Heart left ventricle (tissue), 16 donors: Measurements from ENCODE around the gene MRC1. TPM values are rescaled to one million over a fixed set of nuclear protein-coding genes. Genes with fewer than 3 reads are reported as not detected.
"Not testable (repeated sequence)": the region's sequence is repeated elsewhere in the genome, so short reads cannot be mapped to it uniquely, and the experiment has no call there.

Experiments used
- ATAC-seq, 4 donors: fragments of 200-7000 bp; cut with Tn5 transposase; one replicate each; pipeline ENCODE4 v1.9.1; 2020 to 2022; ENCODE audit warnings: moderate library complexity in 4 of 4, mild to moderate bottlenecking in 3 of 4, moderate number of reproducible peaks in 1 of 4
- DNase-seq, 5 donors: peaks; one replicate each; pipeline ENCODE4 v3.0.0-alpha.2; 2020
- H3K27ac ChIP-seq, 12 donors: fragments of 200-600 bp; sonication (generic) in 4 of 12; one replicate each; pipeline versions ENCODE4 v1.5.0 to v1.8.0; 2016 to 2022; ENCODE audit warnings: mild to moderate bottlenecking in 2 of 12
- H3K27me3 ChIP-seq, 9 donors: fragments of 200-600 bp; sonication (generic) in 2 of 9; one replicate each; pipeline versions ENCODE4 v1.5.1 to v1.8.0; 2016 to 2022; ENCODE audit warnings: mild to moderate bottlenecking in 3 of 9
- H3K36me3 ChIP-seq, 9 donors: fragments of 200-600 bp; sonication (generic) in 2 of 9; one replicate each; pipeline versions ENCODE4 v1.5.0 to v1.8.0; 2018 to 2022; ENCODE audit warnings: mild to moderate bottlenecking in 2 of 9
- H3K4me1 ChIP-seq, 12 donors: fragments of 200-600 bp; sonication (generic) in 4 of 12; one replicate each; pipeline versions ENCODE4 v1.5.0 to v1.8.0; 2016 to 2022; ENCODE audit warnings: mild to moderate bottlenecking in 3 of 12
- H3K4me3 ChIP-seq, 12 donors: fragments of 200-600 bp; sonication (generic) in 4 of 12; one replicate each; pipeline versions ENCODE4 v1.5.0 to v1.8.0; 2017 to 2022; ENCODE audit warnings: mild to moderate bottlenecking in 9 of 12, moderate library complexity in 4 of 12
- H3K9me3 ChIP-seq, 12 donors: fragments of 200-600 bp; sonication (generic) in 4 of 12; one replicate each; pipeline versions ENCODE4 v1.5.0 to v1.8.0; 2016 to 2022; ENCODE audit warnings: mild to moderate bottlenecking in 1 of 12
- POLR2A ChIP-seq, 2 donors: fragments of 450-650 bp; IDR thresholded peaks; one replicate each; pipeline ENCODE4 v1.6.1; 2017; ENCODE audit warnings: antibody characterized with exemption in 2 of 2, mild to moderate bottlenecking in 2 of 2, moderate library complexity in 2 of 2
- WGBS, 4 donors: extraction: QIAGEN DNeasy Blood & Tissue Kit in 2 of 4; methylation state at CpG; one replicate each; pipeline versions ENCODE4 v1.1.5 to v1.1.7; 2013 to 2018; 5-methylcytosine and 5-hydroxymethylcytosine counted together
- intact Hi-C, 10 donors: fragments of 100-400 bp; cut with DNase I; formaldehyde crosslinking; loops; one replicate each; pipeline versions ENCODE4 v1.11.1 to v1.14.2; 2022
- polyA plus RNA-seq, 2 donors: library from polyadenylated mRNA; stranded (reverse); fragments of 200-250 nt; gene quantifications; one replicate each; pipeline ENCODE4 v1.2.3, GENCODE V29; 2013
- total RNA-seq, 9 donors: library from RNA; depleted of rRNA in 2 of 9; stranded (reverse); fragments of >200 nt in 2 of 9; fragmentation: NEBNext Ultra II Directional in 3 of 9; extraction: Animal tissue kit (Norgen Biotek cat#: 25700) in 3 of 9; gene quantifications; one replicate each; pipeline versions ENCODE4 v1.1.0 to v1.2.4, GENCODE V29; 2016 to 2023
- TF ChIP-seq, protein P1 (sequence below), 12 donors: fragments of 200-600 bp; sonication (generic) in 4 of 12; IDR thresholded peaks; one replicate each; pipeline versions ENCODE4 v1.5.0 to v1.8.0; 2018 to 2022; ENCODE audit warnings: antibody characterized with exemption in 12 of 12, mild to moderate bottlenecking in 5 of 12
- donor health status: ischemic (EF 13 %, LVEDD 7.1; RV severe dilation, severe dysfunction).
- donor health status: healthy with polysubstance abuse.
- donor health status: DM: no; HTN: yes; CAD: no.
- donor health status: DM: no; HTN: no; CAD: no.
- donor health status: ischemic (EF 25% LVEDD 6.9; RV normal size, moderate dysfunction).
- donor health status: ischemic (EF 25% LVEDD 5.7; RV mildly dilated, moderate dysfunction).
- donor health status: healthy.
- donor health status: DM: yes; HTN: yes; CAD: no.
- donor health status: ischemic (EF 35%, LVEDD 5.7; RV mildly dilated, moderate dysfunction).
- donor health status: nonischemic (EF 11% LVEDD 7.7; RV severe dilation, severe dysfunction).
- donor health status: DM: yes; HTN: yes; CAD: no.
- donor health status: PGD.
- donor health status: ischemic (EF 29% LVEDD 5.4; RV normal size, mild dysfunction).
- donor health status: nonischemic (EF 23%, LVEDD 6.1; RV moderate dilation, normal function).

MRC1 gene
- total and polyA plus RNA-seq, 11 donors: 3.1 to 144 (median 9.7) TPM

GRCh38 chr10:17921378-17921777 lies 112.2 kb downstream of the MRC1 start:
- WGBS, 4 donors: 29 to 52% (median 44%) methylated on average over 3 of the region's 3 CpGs
- no peak for DNase-seq
- Histone ChIP-seq H3K4me3 (no peak overlapping the region), H3K36me3 (no peaks in the 10 kb centered on the region), H3K27ac (no peak overlapping the region), H3K27me3 (no peaks in the 10 kb centered on the region), H3K4me1 (peaks cover 0 to 15% (median 1%) of the 10 kb centered on the region in 12 donors), H3K9me3 (peaks cover 0 to 6% (median 0%) of the 10 kb centered on the region in 12 donors)
- no peak for TF ChIP-seq POLR2A (IDR thresholded peaks at IDR 0.05)
- TF ChIP-seq, protein P1, sequence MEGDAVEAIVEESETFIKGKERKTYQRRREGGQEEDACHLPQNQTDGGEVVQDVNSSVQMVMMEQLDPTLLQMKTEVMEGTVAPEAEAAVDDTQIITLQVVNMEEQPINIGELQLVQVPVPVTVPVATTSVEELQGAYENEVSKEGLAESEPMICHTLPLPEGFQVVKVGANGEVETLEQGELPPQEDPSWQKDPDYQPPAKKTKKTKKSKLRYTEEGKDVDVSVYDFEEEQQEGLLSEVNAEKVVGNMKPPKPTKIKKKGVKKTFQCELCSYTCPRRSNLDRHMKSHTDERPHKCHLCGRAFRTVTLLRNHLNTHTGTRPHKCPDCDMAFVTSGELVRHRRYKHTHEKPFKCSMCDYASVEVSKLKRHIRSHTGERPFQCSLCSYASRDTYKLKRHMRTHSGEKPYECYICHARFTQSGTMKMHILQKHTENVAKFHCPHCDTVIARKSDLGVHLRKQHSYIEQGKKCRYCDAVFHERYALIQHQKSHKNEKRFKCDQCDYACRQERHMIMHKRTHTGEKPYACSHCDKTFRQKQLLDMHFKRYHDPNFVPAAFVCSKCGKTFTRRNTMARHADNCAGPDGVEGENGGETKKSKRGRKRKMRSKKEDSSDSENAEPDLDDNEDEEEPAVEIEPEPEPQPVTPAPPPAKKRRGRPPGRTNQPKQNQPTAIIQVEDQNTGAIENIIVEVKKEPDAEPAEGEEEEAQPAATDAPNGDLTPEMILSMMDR (IDR thresholded peaks at IDR 0.05): no peak
- no peak for ATAC-seq
- intact Hi-C loops: no loop called here

DNA sequence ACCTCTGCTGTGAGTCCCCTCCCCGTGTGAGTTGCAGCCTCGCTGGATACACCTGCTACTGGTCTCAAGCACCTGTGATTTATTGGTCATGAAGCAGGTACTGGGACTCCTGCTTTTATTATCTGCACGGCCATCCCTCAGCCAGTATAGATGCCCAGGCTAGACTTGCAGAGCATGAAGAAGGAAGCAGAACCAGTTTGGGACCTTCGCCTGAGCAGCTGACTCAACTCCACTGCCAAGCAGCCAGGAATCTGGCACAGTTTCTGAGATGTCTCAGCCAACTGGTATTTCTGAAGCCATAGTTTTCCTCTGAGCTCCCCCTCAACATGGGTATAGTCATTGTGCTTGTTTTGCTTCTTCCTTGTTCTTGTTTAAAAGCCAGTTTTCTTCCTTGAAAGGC lies 114.6 kb downstream of the MRC1 start:
- Histone ChIP-seq H3K27ac (peak overlapping the region in 2 of 12 donors; percentile 14 to 39), H3K4me1 (peaks cover 0 to 15% (median 1%) of the 10 kb centered on the region in 12 donors), H3K9me3 (peaks cover 0 to 6% (median 0%) of the 10 kb centered on the region in 12 donors), H3K36me3 (no peaks in the 10 kb centered on the region), H3K27me3 (no peaks in the 10 kb centered on the region), H3K4me3 (no peak overlapping the region)
- intact Hi-C loops: loop anchor here in 1 of 10 donors (2.0 kb wide), 1 partner anchor 17 kb away; no protein-coding TSS in a partner anchor
- peak in 1 of 4 donors; percentile 58 for ATAC-seq
- TF ChIP-seq POLR2A (IDR thresholded peaks at IDR 0.05): no peak
- TF ChIP-seq, protein P1 (IDR thresholded peaks at IDR 0.05): no peak
- 48 to 64% (median 50%) methylated on average over 3 to 4 of the region's 4 CpGs for WGBS, 4 donors
- peak in 1 of 5 donors; percentile 22 for DNase-seq

DNA sequence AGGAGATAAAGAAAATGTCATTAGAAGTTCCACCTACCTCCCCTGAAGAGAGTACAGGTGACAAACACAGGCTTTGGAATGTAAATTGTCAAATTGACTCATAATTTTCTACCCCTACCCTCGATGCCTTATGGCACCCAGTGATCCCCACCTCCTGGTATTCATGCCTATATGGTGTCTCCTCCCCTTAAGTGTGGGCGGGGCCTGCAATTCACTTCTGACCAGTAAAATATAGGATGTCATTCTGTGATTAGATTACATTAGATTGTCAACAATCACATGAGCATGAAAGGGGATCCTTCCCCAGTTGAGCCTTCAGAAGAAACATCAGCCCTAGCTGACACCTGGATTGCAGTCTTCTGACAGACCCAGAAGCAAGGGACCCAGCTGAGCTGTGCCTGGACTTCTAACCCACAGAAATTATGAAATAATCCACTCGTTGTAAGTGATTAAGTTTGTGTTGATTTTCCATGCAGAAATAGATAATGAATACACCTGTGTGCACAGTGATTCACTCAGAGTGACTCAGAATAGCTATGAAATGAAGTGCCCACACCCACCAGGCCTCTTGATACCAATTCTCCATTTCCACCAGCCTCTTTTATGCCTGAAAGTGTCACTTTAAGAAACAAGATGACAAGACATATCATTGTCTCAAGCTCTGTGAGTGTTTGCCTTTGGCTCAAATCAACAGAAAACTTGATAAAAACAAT lies 134.0 kb downstream of the MRC1 start:
- no peak overlapping the region for H3K27ac ChIP-seq
- DNase-seq (no peak), ATAC-seq (no peak)
- no peaks in the 10 kb centered on the region for H3K36me3 ChIP-seq
- no peaks in the 10 kb centered on the region for H3K4me1 ChIP-seq
- 71 to 77% (median 72%) methylated on average over 3 of the region's 3 CpGs for WGBS, 4 donors
- TF ChIP-seq, protein P1 (IDR thresholded peaks at IDR 0.05): no peak
- TF ChIP-seq POLR2A (IDR thresholded peaks at IDR 0.05): no peak
- no peaks in the 10 kb centered on the region for H3K27me3 ChIP-seq
- peaks cover 0 to 7% (median 0%) of the 10 kb centered on the region in 12 donors for H3K9me3 ChIP-seq
- no peak overlapping the region for H3K4me3 ChIP-seq
- intact Hi-C loops: no loop called here

DNA sequence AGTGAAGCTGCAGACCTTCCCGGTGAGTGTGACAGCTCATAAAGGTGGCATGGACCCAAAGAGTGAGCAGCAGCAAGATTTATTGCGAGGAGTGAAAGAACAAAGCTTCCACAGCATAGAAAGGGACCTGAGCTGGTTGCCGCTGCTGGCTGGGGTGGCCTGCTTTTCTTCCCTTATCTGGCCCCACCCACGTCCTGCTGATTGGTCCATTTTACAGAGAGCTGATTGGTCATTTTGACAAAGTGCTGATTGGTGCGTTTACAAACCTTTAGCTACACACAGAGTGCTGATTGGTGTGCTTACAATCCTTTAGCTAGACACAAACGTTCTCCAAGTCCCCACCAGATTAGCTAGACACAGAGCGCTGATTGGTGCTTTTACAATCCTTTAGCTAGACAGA lies 141.1 kb downstream of the MRC1 start:
- 78 to 85% (median 82%) methylated on average over 6 to 7 of the region's 7 CpGs for WGBS, 4 donors
- DNase-seq, H3K27ac ChIP-seq, H3K4me1 ChIP-seq, ATAC-seq, H3K9me3 ChIP-seq, H3K27me3 ChIP-seq, H3K4me3 ChIP-seq, intact Hi-C loops, H3K36me3 ChIP-seq: not testable (repeated sequence)
